DMS 273 (cell line): ENCODE data around the gene C11orf24.

Experiments used
- DNase-seq: peaks from one replicate; lab custom pipeline; 2025; ENCODE audit not compliant: unreplicated experiment; lab: John Stamatoyannopoulos, UW

The C11orf24 gene

GRCh38 chr11:68273026-68273738 is 1.4 kb upstream of the C11orf24 start:
- no peak for DNase-seq

- peak; percentile 90 for DNase-seq
Observed at GRCh38 chr11:68271023-68271780, 571 bp downstream of the C11orf24 start.

GRCh38 chr11:68270196-68271022 is 1.4 kb downstream of the C11orf24 start:
- no peak for DNase-seq

DNA sequence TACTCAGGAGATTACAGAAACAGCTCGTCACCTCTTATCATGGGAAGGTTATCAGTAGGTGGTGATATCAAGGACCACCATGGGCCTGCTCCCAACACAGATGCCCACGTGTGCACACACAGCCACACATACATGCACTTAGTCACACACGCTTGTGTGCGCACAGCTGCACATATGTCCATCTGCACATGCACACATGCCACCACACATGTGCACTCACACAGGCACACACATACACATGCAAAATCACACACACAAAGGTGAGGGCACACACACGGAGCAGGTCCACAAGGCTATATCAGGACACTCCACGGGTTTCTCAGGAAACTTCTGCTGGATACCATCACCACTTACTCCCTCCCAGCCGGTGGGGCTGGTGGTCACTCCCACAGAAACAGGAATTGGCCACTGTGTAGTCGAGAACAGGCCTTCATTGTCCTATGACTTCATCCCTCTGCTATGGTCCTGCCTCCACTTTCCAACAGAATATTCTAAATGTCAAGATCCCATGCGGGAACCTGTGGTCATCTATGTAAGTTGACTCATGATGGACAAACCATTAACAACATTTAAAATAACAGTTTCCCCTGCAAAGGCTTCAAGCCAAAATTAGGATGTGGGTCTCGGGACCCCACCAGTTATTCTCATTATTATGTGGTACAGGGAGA is 2.2 kb downstream of the C11orf24 start:
- DNase-seq: no peak

DNA sequence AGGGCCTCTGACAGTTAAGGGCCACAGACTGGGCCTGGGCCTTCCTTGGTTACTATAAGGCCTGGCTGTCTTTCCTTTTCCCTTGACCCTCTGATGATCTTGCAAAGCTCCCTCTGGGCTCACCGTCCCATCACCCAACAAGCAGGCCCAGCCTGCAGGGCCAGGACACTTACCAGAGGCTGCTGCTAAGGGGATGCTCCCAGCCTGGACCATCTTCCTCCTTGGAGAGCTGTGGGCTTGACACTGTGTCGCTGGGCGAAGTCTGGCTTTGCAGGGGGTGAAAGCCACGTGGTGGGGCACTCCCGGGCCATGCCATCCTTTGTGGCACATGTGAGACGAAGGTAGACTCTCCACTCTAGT is 3.9 kb downstream of the C11orf24 start:
- no peak for DNase-seq

- no peak for DNase-seq
Observed at GRCh38 chr11:68266936-68267880, 4.6 kb downstream of the C11orf24 start.

- DNase-seq: no peak
Observed at GRCh38 chr11:68266121-68266891, 5.5 kb downstream of the C11orf24 start.

DNA sequence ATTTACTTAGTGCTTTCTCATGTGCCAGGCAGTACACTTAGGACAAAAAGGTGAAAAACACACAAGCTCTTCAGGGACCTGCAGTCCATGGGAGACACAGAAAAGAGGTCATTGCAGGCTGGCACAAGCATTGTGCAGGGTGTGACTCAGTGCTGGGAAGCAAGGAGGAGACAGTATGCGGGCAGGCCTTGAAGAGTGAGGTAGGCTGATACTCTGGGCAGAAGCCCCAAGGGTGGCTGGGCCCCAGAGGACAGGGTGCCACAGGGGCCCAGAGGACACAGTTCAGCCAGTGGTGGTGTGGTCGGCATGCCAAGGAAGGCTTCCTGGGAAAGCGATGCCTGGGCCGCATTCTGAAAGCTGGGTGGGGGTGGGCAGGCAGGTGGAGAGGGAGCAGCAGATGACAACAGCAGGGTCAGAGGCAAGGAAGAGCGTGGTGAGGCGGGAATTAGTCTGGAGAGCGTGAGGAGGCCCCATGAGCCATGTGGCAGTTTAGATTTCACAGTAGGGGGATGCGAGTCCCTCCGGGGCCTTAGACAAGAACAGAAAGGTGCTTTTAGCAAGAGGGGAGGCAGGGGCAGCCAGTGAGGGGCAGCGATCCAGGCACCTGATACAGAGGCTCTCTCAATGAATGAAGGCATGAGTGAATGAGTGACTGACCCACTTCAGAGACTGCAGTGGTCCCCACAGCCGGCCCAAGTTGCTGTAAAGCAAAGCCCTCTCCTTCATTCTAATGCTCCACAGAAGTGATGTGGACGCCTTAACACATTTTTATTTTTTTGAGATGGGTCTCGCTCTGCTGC is 6.8 kb downstream of the C11orf24 start:
- no peak for DNase-seq

GRCh38 chr11:68264244-68264643 is 7.5 kb downstream of the C11orf24 start:
- no peak for DNase-seq

GRCh38 chr11:68263444-68264035 is 8.2 kb downstream of the C11orf24 start:
- DNase-seq: no peak

GRCh38 chr11:68262544-68262827 is 9.3 kb downstream of the C11orf24 start:
- DNase-seq: no peak

DNA sequence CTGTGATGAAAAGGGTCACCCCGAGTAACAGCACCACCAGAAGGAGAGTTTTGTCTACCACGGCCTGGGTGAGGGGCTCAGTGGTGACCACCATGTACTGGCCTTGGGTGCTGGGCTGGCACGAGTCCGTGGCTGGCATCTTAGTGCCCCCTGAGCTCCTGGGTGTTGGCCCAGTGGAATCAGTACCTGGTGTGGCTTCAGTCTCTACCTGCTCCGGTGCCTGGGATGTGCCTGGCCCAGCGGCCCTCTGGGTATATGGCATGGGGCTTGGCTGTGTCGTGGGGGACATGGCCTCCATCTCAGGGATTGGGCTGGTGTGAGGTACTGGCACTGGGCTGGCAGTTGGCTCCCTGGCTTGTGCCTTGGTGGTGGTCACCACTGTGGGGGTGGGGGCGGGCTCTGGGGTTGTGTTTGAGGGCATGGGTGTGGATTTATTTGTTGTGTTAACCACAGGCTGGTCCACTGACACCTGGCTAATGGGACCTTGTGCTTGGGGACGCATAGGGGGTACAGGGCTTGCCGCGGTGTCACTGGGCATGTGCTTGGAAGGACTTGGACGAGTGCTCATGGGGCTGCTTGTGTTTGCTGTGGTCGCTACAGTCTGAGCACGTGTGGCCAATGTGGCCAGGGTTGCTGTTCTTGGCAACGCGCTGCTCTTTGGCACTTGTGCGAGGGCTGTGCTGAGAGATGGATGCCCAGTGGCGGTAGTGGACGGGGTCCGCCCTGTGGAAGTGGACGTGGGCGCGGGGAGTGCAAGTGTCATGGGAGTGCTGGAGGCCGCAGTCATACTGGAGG is 9.8 kb downstream of the C11orf24 start:
- DNase-seq: no peak

DNA sequence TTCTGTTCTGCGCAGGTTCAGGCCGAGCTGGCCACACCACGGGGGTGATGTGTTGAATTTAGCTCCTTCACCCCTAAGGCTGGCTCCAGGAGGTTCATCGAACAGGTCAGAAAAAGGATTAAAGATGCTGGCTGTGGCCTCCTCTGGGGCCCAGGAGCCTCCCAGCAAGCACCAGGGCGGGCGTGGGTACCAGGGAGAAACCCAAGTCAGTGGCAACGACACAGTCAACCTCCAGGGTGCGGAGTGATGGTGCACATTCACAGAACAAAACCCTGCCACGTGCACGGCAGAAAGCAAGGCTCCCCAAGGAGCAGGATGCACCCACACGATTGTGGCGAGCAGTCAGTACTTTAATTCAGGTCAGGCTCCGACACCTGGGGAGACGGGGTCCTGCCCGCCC is 10.8 kb downstream of the C11orf24 start:
- DNase-seq: no peak

DNA sequence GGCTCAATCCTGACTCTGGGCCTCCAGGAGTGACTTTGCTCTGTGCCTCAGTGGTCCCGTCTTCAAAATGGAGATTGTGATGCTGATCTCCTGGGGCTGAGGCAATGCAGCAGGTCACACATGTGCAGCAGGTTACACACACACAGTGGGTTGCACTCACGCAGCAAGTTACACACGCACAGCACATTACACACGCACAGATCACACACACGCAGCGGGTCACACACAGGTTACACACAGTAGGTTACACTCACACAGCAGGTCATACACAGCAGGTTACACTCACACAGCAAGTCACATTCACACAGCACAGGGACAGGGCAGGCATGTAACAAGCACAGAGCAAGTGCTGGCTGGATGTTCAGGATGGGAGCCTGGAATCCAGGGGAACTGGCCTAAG is 11.3 kb downstream of the C11orf24 start:
- DNase-seq: no peak

DNA sequence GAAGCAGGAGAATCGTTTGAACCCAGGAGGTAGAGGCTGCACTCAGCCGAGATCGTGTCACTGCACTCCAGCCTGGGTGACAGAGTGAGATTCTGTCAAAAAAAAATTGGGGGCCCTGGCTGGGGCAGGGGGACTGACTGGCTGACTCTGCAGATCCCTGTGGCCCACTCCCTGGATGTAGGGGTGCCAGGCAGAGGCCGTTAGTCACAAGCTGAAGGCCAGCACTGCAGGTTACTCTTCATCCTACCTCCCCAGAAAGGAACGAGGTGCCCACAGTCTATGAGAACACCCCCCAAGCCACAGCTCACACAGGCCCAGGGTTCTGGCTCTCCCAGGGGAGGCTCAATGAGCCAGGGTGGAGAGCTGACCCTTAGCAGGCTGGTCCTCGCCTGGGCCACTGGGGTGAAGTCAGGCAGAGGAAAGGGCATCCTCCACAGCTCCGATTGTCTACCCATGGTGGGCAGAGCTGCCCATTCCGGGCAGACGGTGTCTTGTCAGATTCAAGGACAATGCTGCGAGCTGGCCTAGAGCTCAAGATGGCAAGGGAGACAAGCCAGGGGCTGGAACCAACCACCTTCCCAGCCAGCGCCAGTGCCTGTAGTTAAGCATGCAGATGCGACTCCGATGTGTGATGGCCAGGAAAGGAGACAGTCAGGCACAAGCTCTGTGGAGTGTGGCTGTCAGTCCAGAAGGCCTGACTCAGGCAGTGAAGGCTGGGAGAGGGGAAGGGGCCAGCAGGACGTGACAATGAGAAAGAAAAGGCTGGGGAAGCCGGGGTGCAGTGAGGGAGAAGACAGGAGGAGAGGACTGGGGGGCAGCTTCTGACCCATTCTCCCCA is 12.4 kb downstream of the C11orf24 start:
- no peak for DNase-seq

DNA sequence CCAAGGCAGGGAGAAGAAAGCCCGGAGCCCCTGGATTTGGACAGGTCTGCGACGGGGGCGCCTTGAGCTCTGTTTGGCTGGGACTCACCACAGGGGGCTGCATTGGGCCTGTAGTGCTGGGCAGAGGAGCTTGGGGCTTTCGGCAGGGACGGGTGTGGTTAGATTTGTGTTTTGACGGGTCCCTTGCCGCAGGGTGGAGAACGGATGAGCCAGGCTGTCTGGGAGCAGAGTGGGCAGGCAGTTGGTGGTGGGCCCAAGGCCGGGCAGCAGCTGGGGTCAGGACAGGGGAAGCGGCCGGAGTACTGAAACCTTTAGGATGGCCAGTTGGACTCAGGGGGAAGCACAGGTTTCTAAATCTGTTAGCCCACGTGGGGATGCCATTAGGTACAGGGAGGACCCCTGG is 13.4 kb downstream of the C11orf24 start:
- no peak for DNase-seq
